Endothelial cell of umbilical vein (primary cell): Measurements from ENCODE around the gene IQCH. TPM values are rescaled to one million over a fixed set of nuclear protein-coding genes. Genes with fewer than 3 reads are reported as not detected.

Experiments used
- BruUV-seq: library from RNA; stranded (reverse); fragments of 400-500 nt; replicated peaks from 2 replicates; lab custom pipeline; 2021; lab: Mats Ljungman, UMichigan
- CTCF ChIA-PET: fragments of 300-600, 350-600 bp; sonication (Branson Sonifier 250); formaldehyde crosslinking; loops from one replicate; lab custom pipeline; 2021; ENCODE audit warnings: antibody characterized with exemption, inconsistent platforms; lab: Charles Lee
- POLR2A ChIA-PET: fragments of 300-600, 350-600 bp; sonication (Branson Sonifier 250); formaldehyde crosslinking; loops from one replicate; lab custom pipeline; 2021; ENCODE audit warnings: antibody characterized with exemption, inconsistent platforms; lab: Charles Lee
- DNase-seq: peaks from one replicate; pipeline ENCODE4 v3.0.0-alpha.2; 2011; ENCODE audit warnings: low read depth, low spot score
- FAIRE-seq: peaks from 2 replicates; lab custom pipeline; 2011; peaks lifted over from hg19 to GRCh38; lab: Jason Lieb, UNC
- H2AFZ ChIP-seq: 2 replicates; pipeline ENCODE4 v1.6.0; 2012; ENCODE audit warnings: low read depth, low read length, control low read depth, inconsistent platforms
- H3K27ac ChIP-seq: 2 replicates; pipeline ENCODE4 v1.5.1; 2011; ENCODE audit warnings: low read depth, mild to moderate bottlenecking, control low read depth, low read length, moderate library complexity; ENCODE audit not compliant: insufficient read depth
- H3K27me3 ChIP-seq, 2 experiments: 2 replicates each; pipeline versions ENCODE4 v1.6.0 to v1.6.1; 2011; ENCODE audit warnings: low read length in 2 of 2, mixed read lengths in 1 of 2; ENCODE audit not compliant: control insufficient read depth in 2 of 2, insufficient read depth in 2 of 2
- H3K36me3 ChIP-seq, 2 experiments: 2 replicates in 1 of 2; 3 replicates in 1 of 2; pipeline ENCODE4 v1.5.1; 2011; ENCODE audit warnings: low read length in 2 of 2, mild to moderate bottlenecking in 1 of 2, moderate library complexity in 1 of 2; ENCODE audit not compliant: control insufficient read depth in 2 of 2, insufficient read depth in 2 of 2; ENCODE audit errors: extremely low read depth in 1 of 2
- H3K4me1 ChIP-seq: 3 replicates; pipeline ENCODE4 v1.5.1; 2011; ENCODE audit warnings: mild to moderate bottlenecking, low read length; ENCODE audit not compliant: control insufficient read depth, insufficient read depth; ENCODE audit errors: extremely low read depth
- H3K4me2 ChIP-seq: 2 replicates; pipeline ENCODE4 v1.6.1; 2011; ENCODE audit warnings: low read length, control low read depth, mixed read lengths; ENCODE audit not compliant: insufficient read depth
- H3K4me3 ChIP-seq, 3 experiments: fragments of 200-600 bp in 1 of 3; sonication (generic), shearing (Covaris generic) in 1 of 3; replicated peaks in 1 of 3; 2 replicates each; pipeline ENCODE4 v1.5.1; 2011 to 2016; ENCODE audit warnings: control low read depth in 3 of 3, low read length in 3 of 3, mild to moderate bottlenecking in 2 of 3, inconsistent platforms in 1 of 3, low read depth in 1 of 3, moderate library complexity in 1 of 3; ENCODE audit not compliant: insufficient read depth in 1 of 3
- H3K79me2 ChIP-seq: 2 replicates; pipeline ENCODE4 v1.6.0; 2012; ENCODE audit warnings: low read length, inconsistent platforms; ENCODE audit not compliant: control insufficient read depth, insufficient read depth
- H3K9ac ChIP-seq: replicated peaks from 2 replicates; pipeline ENCODE3; 2011; ENCODE audit warnings: low read length, control low read depth; ENCODE audit not compliant: insufficient read depth; ENCODE audit errors: extremely low read depth
- H3K9me1 ChIP-seq: replicated peaks from 3 replicates; pipeline ENCODE4 v1.6.0; 2011; ENCODE audit warnings: mild to moderate bottlenecking, low read length; ENCODE audit not compliant: control insufficient read depth, insufficient read depth; ENCODE audit errors: extremely low read depth
- H3K9me3 ChIP-seq: replicated peaks from 2 replicates; pipeline ENCODE4 v1.5.1; 2012; ENCODE audit warnings: low read length, inconsistent platforms; ENCODE audit not compliant: control insufficient read depth, insufficient read depth
- H4K20me1 ChIP-seq: replicated peaks from 2 replicates; pipeline ENCODE3; 2011; ENCODE audit warnings: mild to moderate bottlenecking, low read length; ENCODE audit not compliant: control insufficient read depth, insufficient read depth; ENCODE audit errors: extremely low read depth
- CTCF ChIP-seq, 2 donors: IDR thresholded peaks; 1 replicate in 1 of 2; 2 replicates in 1 of 2; pipeline ENCODE4 v1.5.1; 2011; ENCODE audit warnings: low read length in 2 of 2, mild to moderate bottlenecking in 2 of 2, moderate library complexity in 2 of 2, control low read depth in 1 of 2, inconsistent platforms in 1 of 2, low read depth in 1 of 2; ENCODE audit not compliant: insufficient read depth in 1 of 2; ENCODE audit errors: extremely low read depth in 1 of 2
- EZH2 ChIP-seq: IDR thresholded peaks from 2 replicates; pipeline ENCODE4 v1.6.1; 2012; ENCODE audit warnings: borderline replicate concordance, low read depth, mild to moderate bottlenecking, moderate library complexity, low read length, inconsistent platforms; ENCODE audit not compliant: severe bottlenecking
- FOS ChIP-seq: IDR thresholded peaks from 2 replicates; pipeline ENCODE4 v1.6.1; 2011; ENCODE audit warnings: mild to moderate bottlenecking, low read length, moderate library complexity, borderline replicate concordance; ENCODE audit not compliant: insufficient read depth
- GATA2 ChIP-seq: IDR thresholded peaks from 2 replicates; pipeline ENCODE4 v1.7.0; 2011; ENCODE audit warnings: low read depth, mild to moderate bottlenecking, moderate library complexity, mixed read lengths, low read length; ENCODE audit not compliant: insufficient read length, insufficient read depth
- JUN ChIP-seq: IDR thresholded peaks from 2 replicates; pipeline ENCODE4 v1.6.1; 2011; ENCODE audit warnings: borderline replicate concordance, low read depth; ENCODE audit not compliant: insufficient read length, insufficient read depth
- MAX ChIP-seq: IDR thresholded peaks from 2 replicates; pipeline ENCODE4 v1.6.1; 2011; ENCODE audit not compliant: insufficient read depth, insufficient read length
- MYC ChIP-seq: IDR thresholded peaks from one replicate; pipeline ENCODE4 v1.6.1; 2011; ENCODE audit warnings: mild to moderate bottlenecking, low read depth, low read length
- POLR2A ChIP-seq: IDR thresholded peaks from 2 replicates; pipeline ENCODE4 v1.6.1; 2012; ENCODE audit warnings: low read depth, mild to moderate bottlenecking, control low read depth, low read length
- POLR2AphosphoS5 ChIP-seq: IDR thresholded peaks from 2 replicates; pipeline ENCODE4 v1.6.1; 2012; ENCODE audit warnings: low read depth, mild to moderate bottlenecking, control low read depth, low read length, moderate library complexity; ENCODE audit not compliant: insufficient read depth
- dilution Hi-C: fragments of 300-500 bp; cut with MboI; formaldehyde crosslinking; loops from one replicate; pipeline ENCODE4 v1.15.0; 2019; ENCODE audit warnings: low sequenced_read_pairs; ENCODE audit not compliant: extremely low pct_ligation_motif_present
- intact Hi-C: fragments of 100-400 bp; cut with micrococcal nuclease; formaldehyde crosslinking; loops from one replicate; pipeline ENCODE4 v1.10.0; 2022
- polyA plus RNA-seq, 4 experiments: library from polyadenylated mRNA; depleted of rRNA in 3 of 4; stranded (reverse) in 3 of 4; unstranded in 1 of 4; fragments of >200 nt; gene quantifications; 2 replicates each; pipeline versions ENCODE4 v1.2.1 to v1.2.3, GENCODE V29; 2011 to 2012; ENCODE audit warnings: missing spikeins in 1 of 4
- total RNA-seq: library from RNA; stranded (reverse); gene quantifications from 2 replicates; pipeline ENCODE4 v1.2.3, GENCODE V29; 2021

IQCH gene
- total and polyA plus RNA-seq, 2 donors (not counting 3 experiments of a cell fraction or from before 2014, with no cell fraction given), result 0.29 to 0.51 TPM

- no peak overlapping the region for H3K27ac ChIP-seq
- BruUV-seq, result no TSS peak
- H4K20me1 ChIP-seq, result no peaks in the 10 kb centered on the region
- no peaks in the 10 kb centered on the region for H3K4me1 ChIP-seq
- H3K27me3 ChIP-seq, result peaks cover 0 to 3% of the 10 kb centered on the region in 2 experiments
- H3K9ac ChIP-seq, result no peak overlapping the region
- H3K9me1 ChIP-seq, result no peaks in the 10 kb centered on the region
- no peaks in the 10 kb centered on the region for H3K36me3 ChIP-seq
- no peak overlapping the region for H2AFZ ChIP-seq
- POLR2A ChIA-PET, result no interaction called here
- no peaks in the 10 kb centered on the region for H3K79me2 ChIP-seq
- no peak for DNase-seq
- H3K4me2 ChIP-seq, result no peak overlapping the region
- dilution Hi-C loops (no loop called here), intact Hi-C loops (no loop called here)
- no peak for FAIRE-seq
- no peaks in the 10 kb centered on the region for H3K9me3 ChIP-seq
- CTCF ChIA-PET, result interaction anchor here (0.9 to 1.6 kb wide), 5 partner anchors 13 to 374 kb away, joined by 3 to 5 read pairs (median 3); no protein-coding TSS in a partner anchor
- H3K4me3 ChIP-seq, result no peak overlapping the region
- TF ChIP-seq JUN (no peak), GATA2 (no peak), MAX (no peak), MYC (no peak), CTCF (IDR thresholded peaks at IDR 0.05; ENCODE audit: extremely low read depth in 1 of 2, insufficient read depth in 1 of 2, low read depth in 1 of 2, low read length in 2 of 2) (no peak), POLR2AphosphoS5 (no peak), POLR2A (no peak), FOS (no peak), EZH2 (no peak)
Observed at GRCh38 chr15:67462875-67463274, 208.3 kb downstream of the IQCH start.
